Left renal cortex interstitium (tissue), 4 donors: Measurements from ENCODE around the gene TTN. TPM values are rescaled to one million over a fixed set of nuclear protein-coding genes. Genes with fewer than 3 reads are reported as not detected.
A peak's percentile ranks its signal among the peaks of the same experiment; 100 is the strongest.

Experiments
- DNase-seq, 4 donors: peaks; one replicate each; pipeline ENCODE4 v3.0.0-alpha.2; 2013; ENCODE audit warnings: low read depth in 4 of 4, low spot score in 2 of 4, missing footprints in 1 of 4
- polyA plus RNA-seq, 4 donors: library from polyadenylated mRNA; unstranded; fragments of 120-200 nt; gene quantifications; one replicate each; pipeline ENCODE4 v1.2.1, GENCODE V29; 2013; ENCODE audit not compliant: insufficient read length in 4 of 4

TTN gene
- polyA plus RNA-seq, 4 donors = 0.72 to 1.4 (median 1.0) TPM

DNA sequence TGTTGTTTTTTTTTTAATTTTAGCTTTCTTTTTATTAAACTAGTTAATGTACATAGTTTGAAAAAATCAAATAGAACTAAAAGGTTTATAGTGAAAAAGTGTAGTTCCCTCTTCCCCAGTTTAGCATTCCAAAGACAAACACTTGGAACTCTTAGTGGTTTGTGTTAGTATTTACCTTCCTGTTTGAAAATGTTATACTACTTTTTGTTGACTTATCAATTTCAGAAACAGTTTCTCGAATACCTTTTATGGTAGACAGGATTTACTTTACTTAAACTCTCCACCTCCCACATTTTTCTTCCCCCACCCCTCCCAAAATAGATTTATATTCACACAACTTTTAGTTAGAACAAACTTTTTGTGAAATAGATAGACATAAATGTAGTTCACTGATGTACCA, 300.3 kb downstream of the TTN start:
- DNase-seq = no peak

DNA sequence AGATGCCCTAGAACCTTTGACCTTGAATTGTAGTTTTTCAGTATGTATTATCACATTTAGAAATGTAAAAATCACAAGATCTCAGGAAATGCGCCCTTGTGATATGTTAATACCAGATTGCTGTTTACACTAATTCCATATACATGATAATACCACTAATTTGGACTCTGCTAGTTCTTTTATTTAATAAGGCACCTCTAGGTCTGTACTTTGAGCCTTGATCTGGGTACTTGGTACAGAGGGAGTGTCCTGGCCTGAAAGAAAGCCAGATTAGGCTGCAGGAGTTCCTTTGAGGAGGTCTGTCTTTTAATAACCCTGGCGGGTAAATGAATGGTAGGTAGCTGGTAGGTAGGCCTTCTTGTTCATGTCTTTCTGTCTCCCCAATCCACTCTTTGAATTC, 300.7 kb downstream of the TTN start:
- DNase-seq = no peak

DNA sequence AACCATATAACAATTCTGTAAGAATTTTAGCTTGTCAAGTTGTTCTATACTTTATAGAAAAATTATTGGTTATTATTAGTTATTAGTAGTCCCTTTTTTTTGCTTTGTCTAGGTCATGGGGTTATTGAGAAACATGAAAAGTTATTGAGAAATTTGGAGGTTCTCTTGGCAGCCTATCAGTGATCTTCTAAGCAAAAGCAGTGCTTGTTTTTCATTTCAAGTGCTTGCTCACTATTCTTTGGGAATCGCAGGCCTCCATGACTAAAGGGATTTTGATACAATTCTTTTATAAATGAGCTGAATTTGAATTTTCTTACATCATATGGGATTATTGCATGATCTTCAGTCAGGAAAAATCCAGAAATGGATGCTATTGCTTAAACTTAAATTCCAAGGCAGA, 301.1 kb downstream of the TTN start:
- no peak for DNase-seq

DNA sequence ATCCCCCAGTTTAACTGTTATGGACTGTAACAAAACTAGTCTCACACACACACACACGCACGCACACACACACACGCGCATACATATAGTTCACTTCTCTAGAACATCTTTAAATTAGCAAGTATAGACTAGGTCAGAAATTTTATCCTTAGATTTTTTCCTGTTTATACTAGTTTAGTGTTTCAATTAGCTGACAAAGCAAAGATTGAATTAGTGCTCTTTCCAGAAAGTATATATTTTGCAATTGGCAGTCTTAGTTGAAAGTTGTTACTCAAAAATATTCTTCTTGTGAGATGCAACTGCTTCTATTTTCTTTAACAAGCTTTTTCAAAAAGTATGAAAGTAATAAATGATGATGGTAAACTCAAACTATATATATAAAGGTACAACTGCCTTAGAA, 304.5 kb downstream of the TTN start:
- no peak for DNase-seq

DNA sequence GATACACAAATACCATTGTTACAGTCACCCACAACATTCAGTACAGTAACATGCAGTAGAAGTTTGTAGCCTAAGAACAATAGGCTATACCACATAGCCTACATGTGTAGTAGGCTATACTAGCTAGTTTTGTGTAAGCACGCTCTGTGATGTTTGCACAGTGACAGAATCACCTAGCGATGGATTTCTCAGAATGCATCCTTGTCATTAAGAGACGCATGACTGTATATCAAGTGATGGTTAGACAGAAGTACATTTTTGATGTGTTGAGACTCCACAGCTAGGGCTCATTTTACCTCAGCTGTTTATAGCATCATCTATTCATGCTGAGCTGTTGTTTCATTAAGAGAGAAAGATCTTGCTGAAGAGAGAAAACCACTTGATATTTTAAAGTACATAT, 307.6 kb downstream of the TTN start:
- DNase-seq = no peak

DNA sequence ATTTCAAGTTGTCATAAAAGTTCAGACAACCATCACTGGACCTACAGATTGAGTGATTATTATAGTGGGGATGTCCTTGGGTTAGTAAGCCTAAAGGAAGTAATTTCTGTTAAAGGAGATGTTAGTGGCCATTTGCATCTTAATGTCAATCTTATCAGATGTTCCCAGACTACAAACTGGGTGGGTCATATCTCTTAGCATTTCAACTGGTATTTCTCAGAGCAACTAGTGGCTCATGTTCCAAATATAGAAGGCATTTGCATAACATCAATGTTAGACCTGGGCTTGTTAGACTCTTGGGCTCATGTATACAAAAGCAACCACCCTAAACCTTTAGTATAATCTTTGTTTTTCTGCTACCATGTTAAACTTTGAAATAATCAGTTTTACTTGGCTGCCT, 309.1 kb downstream of the TTN start:
- no peak for DNase-seq

DNA sequence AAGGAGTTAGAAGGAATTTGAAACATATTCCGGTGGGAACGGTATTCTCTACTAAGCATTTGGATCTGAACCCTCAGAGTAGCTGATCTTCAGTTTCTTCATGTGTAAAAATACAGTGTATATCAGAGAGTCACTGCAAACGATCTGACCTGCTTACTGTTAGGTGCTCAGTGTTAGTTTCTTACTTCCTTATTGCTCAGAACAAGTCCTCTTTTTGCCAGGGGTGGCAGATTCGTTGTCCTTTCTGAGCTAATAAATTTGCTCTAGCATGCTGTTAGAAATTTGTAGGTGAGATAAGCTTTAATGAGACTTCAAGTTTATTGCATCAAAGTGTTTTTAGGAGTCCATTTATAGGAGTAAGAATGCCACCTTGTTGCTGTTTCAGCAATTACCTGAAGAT, 311.2 kb downstream of the TTN start:
- DNase-seq = no peak

DNA sequence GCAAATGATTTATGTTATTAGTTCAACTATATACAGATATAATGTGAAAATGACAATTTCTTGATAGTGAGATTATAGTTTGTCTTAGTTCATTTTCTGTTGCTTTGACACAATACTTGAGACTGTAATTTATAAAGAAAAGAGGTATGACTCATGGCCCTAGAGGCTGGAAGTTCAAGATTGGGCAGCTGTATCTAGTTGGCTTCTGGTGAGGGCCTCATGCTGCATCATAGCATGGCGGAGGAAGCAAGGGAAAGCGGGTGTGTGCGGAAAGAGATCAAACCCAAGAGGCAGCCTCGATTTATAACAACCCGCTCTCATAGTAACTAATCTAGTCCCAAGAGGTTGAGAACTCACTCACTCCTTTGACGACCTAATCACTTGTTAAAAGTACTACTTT, 315.6 kb downstream of the TTN start:
- no peak for DNase-seq

DNA sequence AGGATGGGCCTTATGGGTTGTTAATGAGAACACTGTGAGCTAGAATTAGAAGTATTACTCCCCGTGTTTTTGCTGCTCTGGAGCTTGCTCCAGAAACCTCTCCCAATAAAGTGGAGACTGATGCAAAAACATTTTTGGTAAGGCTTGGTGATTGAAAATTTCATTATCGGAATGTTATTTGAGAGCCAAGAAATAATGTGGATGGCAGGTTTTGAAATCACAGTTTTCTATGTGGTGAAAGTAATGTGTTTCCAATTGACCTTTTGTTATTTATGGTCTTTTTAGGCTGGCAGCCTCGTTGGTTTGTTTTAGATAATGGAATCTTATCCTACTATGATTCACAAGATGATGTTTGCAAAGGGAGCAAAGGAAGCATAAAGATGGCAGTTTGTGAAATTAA, 321.9 kb downstream of the TTN start:
- no peak for DNase-seq

DNA sequence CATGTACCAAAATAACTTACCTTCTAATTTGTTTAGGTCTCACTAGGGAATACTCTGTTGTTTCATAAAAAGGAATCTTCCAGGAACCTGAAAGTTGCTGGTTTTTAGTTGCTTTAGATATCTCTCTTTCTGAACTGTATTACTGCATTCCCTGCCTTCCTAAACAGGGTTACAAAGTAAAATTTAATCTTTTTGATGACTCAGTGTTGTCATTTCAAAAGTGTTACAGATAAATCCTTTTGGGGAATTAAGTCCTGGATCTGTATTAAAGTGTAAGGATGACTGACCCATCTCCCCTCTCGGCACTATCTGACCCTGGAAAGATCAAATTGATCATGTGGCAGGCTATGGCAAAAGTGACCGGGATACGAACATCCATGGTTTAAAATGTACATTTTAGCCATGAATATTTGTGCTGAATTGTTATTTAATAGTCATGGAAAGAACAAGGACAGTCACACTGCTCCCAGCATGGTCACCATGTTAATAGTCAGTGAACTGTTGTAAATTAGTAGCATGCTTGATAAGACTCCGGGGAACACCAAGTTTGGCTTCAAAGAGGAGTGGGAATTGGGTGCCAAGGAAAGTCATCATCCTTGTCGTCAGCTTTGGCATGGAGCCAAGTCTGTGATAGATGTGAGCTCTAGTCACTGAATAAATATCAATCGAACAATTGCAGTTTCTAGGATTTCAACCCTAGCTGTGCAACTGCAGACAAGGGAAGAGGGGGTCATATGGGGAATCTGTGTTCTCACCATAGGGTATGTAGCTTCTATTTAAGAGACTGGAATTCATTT, 322.8 kb downstream of the TTN start:
- no peak for DNase-seq

DNA sequence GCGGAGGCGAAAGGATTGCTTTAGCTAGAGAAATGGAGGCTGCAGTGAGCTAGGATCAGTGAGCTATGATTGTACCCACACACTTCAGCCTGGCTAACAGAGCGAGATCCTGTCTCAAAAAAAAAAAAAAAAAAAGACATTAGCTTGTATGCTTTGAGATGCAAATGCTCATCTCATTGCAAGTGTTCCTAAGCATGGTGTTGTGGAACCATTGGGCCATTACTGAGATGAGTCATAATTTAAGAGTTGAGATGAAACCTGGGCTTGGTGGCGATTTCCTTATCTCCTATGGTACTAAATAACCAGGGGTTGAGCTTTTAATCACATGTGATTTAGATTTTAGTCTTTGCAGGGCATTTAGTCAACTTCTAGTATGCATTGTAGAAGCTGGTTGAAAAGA, 324.8 kb downstream of the TTN start:
- DNase-seq = no peak

DNA sequence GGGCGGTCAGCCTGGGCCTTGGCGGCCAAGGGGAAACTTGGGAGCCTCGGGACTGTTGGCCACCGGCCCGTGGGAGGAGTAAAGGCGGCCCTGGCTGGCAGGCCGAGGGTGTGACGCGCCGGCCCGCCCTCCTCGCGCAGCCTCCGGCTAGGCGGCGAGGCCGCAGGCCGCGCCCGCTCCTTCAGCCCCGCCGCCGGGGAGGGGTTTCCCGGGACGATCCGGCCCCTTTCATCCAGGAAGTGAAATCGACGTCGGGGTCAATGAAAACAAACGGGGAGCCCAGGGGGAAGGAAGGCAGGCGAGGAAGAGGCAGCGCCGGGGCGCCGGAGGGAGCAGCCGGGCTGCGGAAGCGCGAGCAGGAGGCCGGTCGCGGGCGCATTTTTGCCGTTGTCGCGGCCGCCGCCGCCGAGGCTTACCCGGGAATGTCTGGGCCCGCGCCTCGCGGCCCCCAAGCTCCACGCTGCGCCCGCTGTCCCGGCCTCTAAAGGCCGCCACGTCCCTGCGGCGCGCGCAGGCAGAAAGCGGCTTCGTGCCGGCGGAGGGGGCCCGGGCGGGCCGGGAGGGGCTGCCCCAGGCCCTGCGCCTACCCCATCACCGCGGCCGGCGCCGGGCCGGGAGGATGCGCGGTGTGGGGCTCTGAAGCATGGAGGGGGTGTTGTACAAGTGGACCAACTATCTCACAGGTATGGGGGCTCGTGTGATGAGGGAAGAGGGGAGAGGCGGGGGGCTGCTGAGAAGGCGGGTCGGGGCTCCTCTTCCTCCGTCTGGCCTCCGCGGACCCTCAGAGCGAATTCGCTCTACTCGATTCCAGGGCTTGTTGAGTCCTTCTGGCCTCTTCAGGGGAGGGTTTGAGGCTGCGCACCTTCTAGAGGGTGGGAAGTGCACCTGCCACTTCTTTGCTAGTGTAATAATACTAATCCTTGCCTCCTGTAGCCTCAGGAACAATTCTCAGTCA, 326.7 kb downstream of the TTN start, which contains the start of gene PLEKHA3:
Gene PLEKHA3 (plus strand): TSS at position 231 of the 955 bp plus-strand sequence. CDS start 413 bp downstream, at position 644.
- DNase-seq = peak; percentile 65 to 86 (median 82)

DNA sequence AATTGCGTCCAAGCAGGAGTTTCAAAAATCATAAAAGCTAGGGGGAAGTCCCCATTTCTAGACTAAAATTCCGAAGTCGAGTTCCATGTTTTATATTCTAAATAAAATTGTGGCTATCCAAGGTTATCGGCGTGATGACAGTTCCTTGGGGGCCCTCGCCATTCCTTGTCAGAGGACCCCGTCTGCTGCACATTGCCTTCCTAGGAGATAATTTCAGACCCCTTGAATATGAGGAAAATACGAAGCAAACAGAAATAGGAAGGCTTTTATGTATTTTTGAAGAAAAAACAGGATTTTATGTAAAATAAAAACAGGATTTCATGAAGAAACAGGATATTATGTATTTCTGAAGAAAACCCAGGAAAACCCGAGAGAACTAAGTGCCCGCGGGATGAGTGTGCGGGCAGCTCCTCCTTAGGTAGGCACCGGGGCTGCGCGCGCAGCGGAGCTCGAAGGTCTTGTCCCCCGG, 327.4 kb downstream of the TTN start:
- DNase-seq = no peak

DNA sequence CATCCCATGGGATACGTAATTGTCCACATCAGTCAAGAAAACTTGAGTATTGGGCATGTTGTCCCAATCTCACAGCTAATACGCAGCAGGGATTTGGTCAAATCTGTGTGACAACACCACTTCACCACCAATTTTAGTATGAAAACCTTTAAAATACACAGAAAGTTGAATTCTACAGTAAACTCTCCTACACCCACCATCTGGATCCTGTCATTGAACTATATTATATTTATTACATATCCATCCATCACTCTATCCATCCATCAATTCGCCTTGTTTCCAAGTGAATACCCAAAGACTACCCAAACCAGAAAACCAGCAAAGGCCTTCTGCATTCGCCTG, 328.0 kb downstream of the TTN start:
- peak in 1 of 4 donors; percentile 3 for DNase-seq

DNA sequence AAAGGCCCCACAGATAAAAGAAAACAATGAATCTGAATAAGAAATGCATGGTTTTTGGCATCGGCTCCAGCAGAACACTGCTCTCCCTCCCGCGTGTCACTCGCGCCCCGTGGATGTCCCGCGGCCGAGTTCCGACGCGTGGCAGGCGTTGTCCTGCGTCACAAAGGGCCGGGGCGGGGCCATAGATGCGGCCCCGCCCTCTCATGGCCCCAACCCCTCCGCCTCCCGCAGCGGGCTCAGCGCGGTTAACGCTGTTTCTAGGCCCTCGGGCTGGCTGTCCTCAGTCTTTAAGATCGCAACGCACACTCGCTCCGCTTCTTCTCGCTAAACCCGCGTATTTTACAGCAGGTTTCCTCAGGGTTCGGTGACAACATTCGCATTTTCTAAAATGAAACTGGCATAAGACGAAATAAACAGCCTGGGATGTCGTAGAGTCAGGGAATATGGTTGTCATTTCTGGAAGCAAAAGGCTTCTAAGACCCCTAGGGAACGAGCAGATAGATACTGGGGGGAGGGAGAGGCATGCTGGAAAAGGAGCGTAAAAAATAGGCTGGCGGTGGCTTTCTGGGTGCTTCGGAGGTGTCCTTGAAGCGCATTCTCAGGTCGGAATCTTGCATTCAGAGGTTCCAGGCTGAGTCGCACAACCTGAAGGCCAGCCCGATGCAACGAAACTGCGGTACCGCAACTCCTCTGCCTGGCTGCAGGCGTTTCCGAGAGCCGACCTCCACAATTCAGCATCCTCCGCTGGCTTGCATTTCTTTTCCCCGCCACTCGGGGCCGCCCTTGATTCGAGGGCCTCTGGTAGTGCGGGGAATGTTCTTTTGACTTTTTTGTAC, 328.6 kb downstream of the TTN start, which contains the start of gene FKBP7:
Gene FKBP7 (minus strand): TSS at position 162 of the 836 bp plus-strand sequence. CDS start 101 bp downstream, at position 61.
- peak; percentile 79 to 95 (median 83) for DNase-seq

DNA sequence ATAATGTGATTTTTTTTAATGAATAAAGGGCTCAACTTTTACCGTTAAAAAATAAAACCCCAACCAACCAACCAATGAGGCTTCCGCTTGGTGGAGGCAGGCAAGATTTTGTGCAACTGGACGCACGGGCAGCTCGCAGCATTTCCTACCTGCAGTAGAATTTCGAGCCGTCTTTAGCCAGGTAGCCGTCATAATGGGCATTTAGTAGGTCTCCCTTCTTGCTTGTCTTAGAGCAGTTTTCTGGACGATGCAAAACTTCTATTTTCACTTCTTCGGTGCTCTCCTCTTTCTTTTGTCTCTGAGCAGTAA, 329.1 kb downstream of the TTN start:
- peak in 2 of 4 donors; percentile 24 to 63 for DNase-seq

DNA sequence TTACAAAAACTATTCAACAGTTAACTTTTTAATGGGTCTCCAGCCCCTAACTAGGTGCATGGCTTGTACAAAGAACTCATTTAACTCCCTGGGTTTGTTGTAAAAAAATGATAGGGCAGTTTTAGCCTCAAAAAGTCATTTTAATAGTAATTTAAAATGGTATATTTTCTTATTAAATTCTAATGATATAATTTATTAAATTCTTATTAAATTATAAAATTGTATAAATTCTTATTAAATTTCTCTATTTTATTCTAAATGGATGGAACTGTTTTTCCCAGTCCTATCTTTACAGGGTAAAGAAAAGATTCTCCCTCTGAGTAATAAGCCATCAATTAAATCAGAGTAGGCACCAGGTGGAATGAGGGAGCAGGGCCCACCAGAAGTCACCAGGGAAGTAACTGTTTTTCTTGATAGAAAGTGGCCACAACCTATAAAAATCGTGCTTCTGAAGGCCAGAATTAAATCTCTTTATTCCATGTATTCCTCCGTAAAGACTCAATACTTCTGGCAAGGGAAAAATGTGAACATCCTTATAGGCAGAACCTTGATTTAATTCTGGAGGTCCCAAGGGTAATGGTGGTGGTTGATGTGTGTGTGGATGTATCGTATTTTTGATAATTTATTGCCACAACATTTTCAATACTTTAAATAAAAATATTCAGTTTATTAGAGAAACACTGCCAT, 329.6 kb downstream of the TTN start:
- DNase-seq = peak in 1 of 4 donors; percentile 81

DNA sequence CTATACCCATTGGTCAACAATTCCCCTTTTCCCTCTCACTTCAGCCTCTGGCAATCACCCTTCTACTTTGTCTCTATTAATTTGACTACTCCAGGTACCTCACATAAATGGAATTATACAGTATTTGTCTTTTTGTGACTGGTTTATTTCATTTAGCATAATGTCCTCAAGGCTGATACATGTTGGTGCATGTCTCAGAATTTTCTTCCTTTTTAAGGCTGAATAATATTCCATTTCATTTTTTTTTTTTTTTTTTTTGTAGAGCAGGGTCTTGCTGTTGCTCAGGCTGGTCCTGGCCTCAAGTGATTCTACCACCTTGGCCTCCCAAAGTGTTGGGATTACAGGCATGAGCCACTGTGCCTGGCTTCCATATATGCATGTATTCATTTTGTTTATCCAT, 330.7 kb downstream of the TTN start:
- no peak for DNase-seq
